Thymus (tissue), 11 donors: Measurements from ENCODE around the gene SLC15A3. TPM values are rescaled to one million over a fixed set of nuclear protein-coding genes. Genes with fewer than 3 reads are reported as not detected.

Source experiments
- DNase-seq, 9 donors: peaks; one replicate each; pipeline ENCODE4 v3.0.0-alpha.2; 2013; ENCODE audit warnings: low spot score in 9 of 9, low read depth in 6 of 9, missing footprints in 1 of 9
- H3K27ac ChIP-seq, 2 donors: one replicate each; pipeline ENCODE4 v1.5.1; 2013; ENCODE audit warnings: control low read depth in 1 of 2, low read depth in 1 of 2, low read length in 1 of 2, mild to moderate bottlenecking in 1 of 2, moderate library complexity in 1 of 2
- H3K27me3 ChIP-seq, 2 donors: one replicate each; pipeline ENCODE4 v1.5.1; 2013; ENCODE audit warnings: low read length in 1 of 2; ENCODE audit not compliant: control insufficient read depth in 2 of 2, insufficient read depth in 1 of 2
- H3K36me3 ChIP-seq, 2 donors: one replicate each; pipeline ENCODE4 v1.5.1; 2013; ENCODE audit warnings: low read length in 1 of 2, mild to moderate bottlenecking in 1 of 2, moderate library complexity in 1 of 2; ENCODE audit not compliant: control insufficient read depth in 2 of 2, insufficient read depth in 2 of 2
- H3K4me1 ChIP-seq, 2 donors: one replicate each; pipeline ENCODE4 v1.5.1; 2013; ENCODE audit warnings: low read length in 2 of 2; ENCODE audit not compliant: control insufficient read depth in 2 of 2, insufficient read depth in 2 of 2
- H3K4me3 ChIP-seq, 2 donors: one replicate each; pipeline ENCODE4 v1.5.1; 2013; ENCODE audit warnings: low read length in 2 of 2, control low read depth in 1 of 2, mild to moderate bottlenecking in 1 of 2
- H3K9me3 ChIP-seq, 2 donors: one replicate each; pipeline ENCODE4 v1.5.1; 2013; ENCODE audit warnings: low read length in 1 of 2, mild to moderate bottlenecking in 1 of 2; ENCODE audit not compliant: control insufficient read depth in 2 of 2, insufficient read depth in 1 of 2
- WGBS: extraction: QIAGEN DNeasy Blood & Tissue Kit; methylation state at CpG from one replicate; pipeline ENCODE4 v1.1.7; 2013; 5-methylcytosine and 5-hydroxymethylcytosine counted together
- polyA plus RNA-seq: library from polyadenylated mRNA; stranded (reverse); fragments of 200-250 nt; gene quantifications from one replicate; pipeline ENCODE4 v1.2.3, GENCODE V29; 2013
- total RNA-seq: library from RNA; stranded (reverse); fragments of 120-200 nt; gene quantifications from one replicate; pipeline ENCODE4 v1.2.4, GENCODE V29; 2013
- donor health status: healthy.

The SLC15A3 gene
- total and polyA plus RNA-seq, 2 donors = 17.5 to 37.5 TPM

- no peak overlapping the region for H3K27ac ChIP-seq
- 94% methylated on average over 4 of the region's 4 CpGs for WGBS
- DNase-seq = no peak
- no peaks in the 10 kb centered on the region for H3K9me3 ChIP-seq
- H3K4me3 ChIP-seq = no peak overlapping the region
- no peaks in the 10 kb centered on the region for H3K27me3 ChIP-seq
- peaks cover 16 to 45% of the 10 kb centered on the region in 2 donors for H3K4me1 ChIP-seq
- peaks cover 59 to 65% of the 10 kb centered on the region in 2 donors for H3K36me3 ChIP-seq
Measured at GRCh38 chr11:60991457-60991856, 39.5 kb upstream of the SLC15A3 start.

- Histone ChIP-seq H3K4me3 (no peak overlapping the region), H3K27me3 (no peaks in the 10 kb centered on the region), H3K36me3 (peaks cover 40 to 45% of the 10 kb centered on the region in 2 donors), H3K9me3 (no peaks in the 10 kb centered on the region), H3K27ac (no peak overlapping the region), H3K4me1 (peaks cover 24 to 63% of the 10 kb centered on the region in 2 donors)
- no peak for DNase-seq
- 87% methylated on average over 12 of the region's 12 CpGs for WGBS
Measured at GRCh38 chr11:60989093-60989650, 37.2 kb upstream of the SLC15A3 start.

- no peak overlapping the region for H3K4me3 ChIP-seq
- peaks cover 38 to 41% of the 10 kb centered on the region in 2 donors for H3K36me3 ChIP-seq
- 82% methylated on average over 2 of the region's 2 CpGs for WGBS
- H3K27ac ChIP-seq = no peak overlapping the region
- DNase-seq = no peak
- H3K9me3 ChIP-seq = no peaks in the 10 kb centered on the region
- H3K4me1 ChIP-seq = peaks cover 24 to 58% of the 10 kb centered on the region in 2 donors
- no peaks in the 10 kb centered on the region for H3K27me3 ChIP-seq
Measured at GRCh38 chr11:60988658-60989057, 36.7 kb upstream of the SLC15A3 start.

- Histone ChIP-seq H3K9me3 (no peaks in the 10 kb centered on the region), H3K36me3 (peaks cover 29 to 33% of the 10 kb centered on the region in 2 donors), H3K27me3 (no peaks in the 10 kb centered on the region), H3K4me3 (no peak overlapping the region), H3K27ac (peak overlapping the region in 1 of 2 donors; percentile 42), H3K4me1 (peaks cover 24 to 51% of the 10 kb centered on the region in 2 donors)
- DNase-seq = no peak
- 93% methylated on average over 9 of the region's 9 CpGs for WGBS
Measured at GRCh38 chr11:60987577-60988277, 35.8 kb upstream of the SLC15A3 start.

DNA sequence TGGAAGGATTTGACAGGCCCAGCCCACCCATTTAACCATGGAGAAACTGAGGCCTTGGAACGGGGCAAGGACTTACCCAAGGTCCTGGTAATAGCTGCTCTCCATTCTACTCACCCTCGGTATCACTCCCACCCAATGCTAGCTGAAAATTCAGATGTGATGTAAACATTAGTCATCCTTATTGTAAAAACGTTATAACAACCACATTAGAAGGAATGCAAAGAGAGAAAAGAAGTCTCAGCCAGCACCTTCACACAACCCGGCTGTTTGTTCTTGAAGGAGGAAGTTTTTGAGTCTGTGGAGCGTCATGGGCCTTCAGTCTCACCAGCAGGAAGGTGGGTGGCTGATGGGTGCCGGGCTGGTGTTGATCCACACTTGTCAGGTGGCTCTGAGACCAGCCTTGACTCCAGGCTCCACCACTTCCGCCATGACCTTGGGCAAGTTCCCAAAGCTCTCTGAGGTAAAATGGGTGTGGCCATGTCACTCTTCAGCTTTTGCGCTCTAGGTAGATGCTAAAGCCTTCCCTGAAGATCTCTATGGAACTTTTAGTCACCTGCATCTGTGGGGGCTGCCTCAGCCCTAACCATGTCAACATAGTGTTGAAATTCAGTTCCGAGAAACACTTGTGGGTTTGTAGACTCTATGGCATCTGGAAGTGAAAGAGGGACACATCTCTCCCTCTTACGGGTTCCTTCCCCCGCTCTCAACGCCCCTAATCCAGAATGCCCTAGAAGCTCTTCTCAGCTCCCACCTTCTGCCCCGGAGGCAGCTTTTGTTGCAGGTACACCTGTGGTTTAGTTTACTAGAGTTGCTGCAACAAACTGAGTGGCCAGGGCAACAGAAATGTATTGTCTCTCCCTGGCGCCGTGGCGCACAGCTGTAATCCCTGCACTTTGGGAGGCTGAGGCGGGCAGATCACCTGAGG lies 34.3 kb upstream of the SLC15A3 start:
- Histone ChIP-seq H3K27me3 (no peaks in the 10 kb centered on the region), H3K4me1 (peaks cover 24 to 59% of the 10 kb centered on the region in 2 donors), H3K9me3 (no peaks in the 10 kb centered on the region), H3K27ac (peak overlapping the region; percentile 89 to 91), H3K4me3 (peak overlapping the region in 1 of 2 donors; percentile 6), H3K36me3 (peaks cover 35 to 37% of the 10 kb centered on the region in 2 donors)
- 57% methylated on average over 17 of the region's 17 CpGs for WGBS
- DNase-seq = peak in 8 of 9 donors; percentile 61 to 93 (median 78)

DNA sequence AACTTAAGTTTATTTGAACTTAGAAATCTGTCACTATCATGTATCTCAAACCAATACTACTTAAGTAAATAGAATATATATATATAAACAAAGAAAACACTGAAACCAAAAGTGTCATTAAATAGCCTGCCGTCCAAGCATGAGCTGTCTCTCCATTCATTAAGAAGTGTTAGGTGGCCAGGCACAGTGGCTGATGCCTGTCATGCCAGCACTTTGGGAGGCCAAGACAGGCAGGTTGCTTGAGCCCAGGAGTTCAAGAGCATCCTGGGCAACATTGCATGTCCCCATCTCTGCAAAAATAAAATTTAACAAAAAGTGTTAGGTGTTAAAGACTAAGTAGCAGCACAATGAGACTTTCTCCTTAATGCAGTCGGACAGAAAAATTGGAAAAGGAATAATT lies 33.5 kb upstream of the SLC15A3 start:
- no peak overlapping the region for H3K4me3 ChIP-seq
- no peaks in the 10 kb centered on the region for H3K27me3 ChIP-seq
- H3K36me3 ChIP-seq = peaks cover 37 to 38% of the 10 kb centered on the region in 2 donors
- peak overlapping the region; percentile 89 to 91 for H3K27ac ChIP-seq
- H3K9me3 ChIP-seq = no peaks in the 10 kb centered on the region
- H3K4me1 ChIP-seq = peaks cover 24 to 59% of the 10 kb centered on the region in 2 donors
- DNase-seq = no peak
- WGBS = 95% methylated on average over 2 of the region's 2 CpGs

- 91% methylated on average over 4 of the region's 4 CpGs for WGBS
- peaks cover 24 to 62% of the 10 kb centered on the region in 2 donors for H3K4me1 ChIP-seq
- no peak overlapping the region for H3K4me3 ChIP-seq
- no peak for DNase-seq
- no peaks in the 10 kb centered on the region for H3K27me3 ChIP-seq
- peaks cover 34 to 39% of the 10 kb centered on the region in 2 donors for H3K36me3 ChIP-seq
- H3K27ac ChIP-seq = peak overlapping the region in 1 of 2 donors; percentile 3
- no peaks in the 10 kb centered on the region for H3K9me3 ChIP-seq
Measured at GRCh38 chr11:60984636-60985035, 32.7 kb upstream of the SLC15A3 start.

DNA sequence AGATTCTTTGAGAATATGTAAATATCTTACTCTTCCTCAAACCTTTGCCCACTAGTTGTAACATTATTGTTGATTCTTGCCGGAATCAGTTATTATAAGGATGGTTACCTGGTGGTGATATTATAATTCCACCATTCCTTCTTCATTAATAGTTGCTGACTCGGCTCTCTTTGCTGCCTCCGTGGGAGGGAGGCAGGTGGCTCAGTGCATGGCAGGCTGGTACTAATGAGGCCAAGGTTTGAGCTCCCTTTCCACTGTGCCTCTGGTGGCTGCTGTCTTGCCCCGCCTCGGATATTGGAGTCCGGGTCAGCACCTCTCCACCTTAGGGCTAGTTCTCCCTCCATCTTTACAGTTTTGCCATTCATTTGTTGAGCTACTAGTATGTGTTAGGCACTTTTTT lies 32.2 kb upstream of the SLC15A3 start:
- WGBS = 78% methylated on average over 6 of the region's 6 CpGs
- peaks cover 24 to 64% of the 10 kb centered on the region in 2 donors for H3K4me1 ChIP-seq
- peak overlapping the region in 1 of 2 donors; percentile 26 for H3K27ac ChIP-seq
- no peak for DNase-seq
- no peak overlapping the region for H3K4me3 ChIP-seq
- H3K9me3 ChIP-seq = no peaks in the 10 kb centered on the region
- no peaks in the 10 kb centered on the region for H3K27me3 ChIP-seq
- H3K36me3 ChIP-seq = peaks cover 29 to 35% of the 10 kb centered on the region in 2 donors
